Endometrium (tissue), 2 donors: ENCODE results near the gene NAT14.
"Not testable (repeated sequence)": the region's sequence is repeated elsewhere in the genome, so short reads cannot be mapped to it uniquely, and the experiment has no call there.

ENCODE experiments used
- FAIRE-seq: peaks from 2 replicates; lab custom pipeline; 2012; peaks lifted over from hg19 to GRCh38; lab: Jason Lieb, UNC
- donor health status: control.
- donor health status: control.

NAT14 gene

DNA sequence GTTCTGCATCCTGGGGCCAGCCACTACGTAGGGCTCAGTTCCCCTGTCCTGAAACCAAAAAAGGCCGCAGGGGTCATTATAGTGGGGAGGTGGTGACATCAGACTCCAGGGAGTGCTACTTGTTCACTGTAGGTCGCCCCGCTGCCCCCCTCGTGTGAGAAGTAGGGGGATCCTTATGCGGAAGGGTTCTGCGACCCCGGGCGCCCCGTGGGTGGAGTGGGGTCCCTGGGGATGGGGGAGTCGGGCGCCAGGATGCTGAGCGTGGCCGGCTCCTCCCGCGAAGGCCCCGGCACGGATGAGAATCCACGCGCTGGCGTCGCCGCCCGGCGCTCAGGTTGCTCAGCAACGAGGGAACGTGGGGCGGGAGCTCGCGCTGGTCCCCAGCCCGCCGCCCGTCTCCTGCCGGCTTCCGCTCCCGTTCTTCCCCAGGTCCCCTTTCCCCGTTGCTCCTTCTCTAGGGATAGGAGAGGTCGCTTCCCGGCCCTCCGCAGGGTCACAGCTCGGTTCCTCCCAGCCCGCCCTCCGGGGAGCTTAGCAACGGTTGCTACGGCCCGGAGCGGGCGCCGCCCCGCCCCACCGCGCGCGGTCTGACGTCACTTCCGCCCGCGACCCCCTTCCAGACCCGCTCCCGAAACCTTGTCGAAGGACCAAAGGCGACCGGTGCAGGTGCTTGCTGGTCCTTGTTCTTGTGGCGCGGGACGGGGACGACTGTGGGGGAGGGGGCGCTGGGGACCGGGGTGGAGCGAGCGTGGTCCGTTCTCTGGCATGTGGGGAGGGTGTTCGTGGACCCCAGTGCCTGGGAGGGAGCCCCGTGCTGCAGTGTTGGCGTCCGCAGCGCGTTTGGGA lies at the start of gene NAT14:
TSS of gene NAT14 (plus strand) at position 596 of the 846 bp plus-strand sequence. CDS start 521 bp downstream, outside the sequence.
- no peak for FAIRE-seq

GRCh38 chr19:55436847-55437246 lies 48.1 kb upstream of the NAT14 start:
- FAIRE-seq = no peak

GRCh38 chr19:55437410-55437809 lies 47.6 kb upstream of the NAT14 start:
- FAIRE-seq = no peak

GRCh38 chr19:55439052-55439451 lies 45.9 kb upstream of the NAT14 start:
- no peak for FAIRE-seq

GRCh38 chr19:55440411-55441105 lies 44.4 kb upstream of the NAT14 start:
- FAIRE-seq = no peak

GRCh38 chr19:55441319-55441691 lies 43.7 kb upstream of the NAT14 start:
- no peak for FAIRE-seq

GRCh38 chr19:55441692-55442321 lies 43.2 kb upstream of the NAT14 start:
- FAIRE-seq = no peak

DNA sequence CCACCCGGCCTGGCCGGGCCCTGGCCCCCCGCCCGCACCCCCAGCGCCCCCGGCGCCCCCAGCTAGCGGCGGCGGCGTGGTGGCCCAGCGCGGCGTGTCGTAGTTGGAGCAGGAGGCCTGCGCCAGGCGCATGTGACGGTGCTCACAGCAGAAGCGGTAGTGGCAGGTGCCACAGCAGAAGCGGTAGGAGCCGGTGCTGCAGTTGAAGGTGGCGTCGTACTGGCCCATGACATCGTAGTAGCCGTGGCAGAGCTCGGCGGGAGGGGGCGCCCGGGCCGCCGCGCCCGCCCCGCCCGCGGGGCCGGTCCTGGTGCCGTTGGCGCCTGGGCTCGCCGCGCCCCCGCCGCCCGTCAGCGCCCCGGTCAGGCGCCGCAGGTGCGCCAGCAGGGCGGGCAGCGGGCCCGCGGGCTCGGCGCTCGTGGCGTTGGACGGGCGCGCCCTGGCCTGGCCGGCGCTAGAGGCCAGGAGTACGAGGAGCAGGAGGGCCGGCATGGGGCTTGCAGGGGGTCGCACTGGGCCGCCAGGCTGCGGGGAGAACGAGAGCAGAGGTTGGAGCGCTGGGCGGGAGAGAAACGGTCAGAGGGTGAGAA lies 42.5 kb upstream of the NAT14 start:
- no peak for FAIRE-seq

DNA sequence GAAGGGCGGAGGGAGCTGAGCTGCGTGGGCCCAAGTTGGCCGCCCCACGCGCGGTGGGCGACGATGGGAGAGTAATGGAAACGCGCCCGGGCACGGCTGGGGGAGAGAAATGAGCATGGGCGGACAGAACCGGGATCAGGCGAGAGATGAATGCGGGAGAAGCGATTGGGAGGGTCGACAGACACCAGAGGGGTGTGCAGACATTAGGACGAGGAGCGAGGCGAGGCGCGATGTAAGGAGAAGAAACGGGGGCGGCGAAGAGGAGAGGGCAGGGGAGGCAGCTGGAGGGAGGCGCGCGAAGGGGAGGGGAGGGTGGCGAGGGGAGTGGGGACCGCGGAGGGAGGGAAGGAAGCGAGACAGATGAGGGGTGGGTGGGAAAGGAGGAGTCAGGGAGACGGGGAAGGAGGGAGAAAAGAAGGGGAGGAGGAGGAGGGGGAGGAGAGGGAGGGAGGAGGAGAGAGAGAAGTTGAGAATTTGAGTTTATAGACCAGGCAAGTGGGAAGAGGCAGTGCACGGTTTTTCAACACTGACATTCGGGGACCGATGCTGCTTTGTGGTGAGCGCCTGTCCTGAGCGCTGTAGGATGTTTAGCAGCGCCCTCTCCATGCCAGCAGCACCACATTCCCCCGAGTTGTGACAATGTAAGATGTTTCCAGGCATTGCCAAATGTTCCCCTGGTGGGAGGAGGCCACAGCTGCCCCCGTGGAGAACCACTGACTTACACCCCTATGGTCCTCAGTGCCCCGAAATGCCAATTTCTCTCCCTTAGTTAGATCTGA lies 41.8 kb upstream of the NAT14 start, which contains the start of gene SHISA7:
TSS of gene SHISA7 (minus strand) at position 256 of the 779 bp plus-strand sequence. CDS start 437 bp downstream, outside the sequence.
- no peak for FAIRE-seq

GRCh38 chr19:55443824-55444480 lies 41.0 kb upstream of the NAT14 start:
- FAIRE-seq = no peak

DNA sequence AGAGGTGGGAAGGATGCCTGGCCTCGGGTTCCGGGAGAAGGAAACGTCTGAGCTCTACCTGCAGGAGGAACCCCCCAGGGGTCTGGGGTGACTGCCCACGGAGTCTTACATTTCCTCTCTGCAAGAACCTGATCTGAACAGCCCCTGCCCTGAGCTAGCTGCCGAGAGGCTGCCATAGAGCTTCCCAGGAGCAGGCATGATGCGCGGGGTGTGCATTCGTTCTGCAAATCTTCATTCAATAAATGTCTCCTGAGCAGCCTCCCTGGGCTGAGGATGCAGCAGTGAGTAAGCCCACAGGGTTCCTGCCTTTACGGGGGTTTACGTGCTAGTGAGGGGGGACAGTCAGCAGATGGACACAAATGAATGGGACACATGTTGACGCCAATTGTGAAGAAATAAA lies 40.3 kb upstream of the NAT14 start:
- no peak for FAIRE-seq

GRCh38 chr19:55446060-55446459 lies 38.9 kb upstream of the NAT14 start:
- no peak for FAIRE-seq

- no peak for FAIRE-seq
Measured at GRCh38 chr19:55447421-55448174, 37.4 kb upstream of the NAT14 start.

- not testable (repeated sequence) for FAIRE-seq
Measured at GRCh38 chr19:55448175-55448490, 36.9 kb upstream of the NAT14 start.

DNA sequence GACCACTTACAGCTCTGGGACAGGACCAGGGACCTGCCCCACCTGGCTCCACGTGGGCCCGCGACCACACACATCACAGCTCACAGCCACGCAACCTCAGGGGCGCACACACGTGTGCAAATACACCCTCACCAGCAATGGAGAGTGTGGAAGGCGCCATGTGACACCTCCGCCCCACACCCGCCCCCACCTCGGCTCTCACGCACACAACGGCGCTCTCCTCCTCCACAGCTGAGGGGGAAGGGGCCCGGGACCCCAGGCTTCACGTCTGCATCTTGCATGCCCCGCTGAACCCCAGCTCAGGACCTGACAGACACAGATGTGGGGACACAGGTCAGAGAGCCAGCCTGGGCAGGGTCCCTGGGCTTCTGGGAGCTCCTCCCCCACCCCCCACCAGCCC lies 35.5 kb upstream of the NAT14 start:
- no peak for FAIRE-seq

- FAIRE-seq = no peak
Measured at GRCh38 chr19:55451163-55451964, 33.6 kb upstream of the NAT14 start.

- no peak for FAIRE-seq
Measured at GRCh38 chr19:55451965-55452748, 32.8 kb upstream of the NAT14 start.

DNA sequence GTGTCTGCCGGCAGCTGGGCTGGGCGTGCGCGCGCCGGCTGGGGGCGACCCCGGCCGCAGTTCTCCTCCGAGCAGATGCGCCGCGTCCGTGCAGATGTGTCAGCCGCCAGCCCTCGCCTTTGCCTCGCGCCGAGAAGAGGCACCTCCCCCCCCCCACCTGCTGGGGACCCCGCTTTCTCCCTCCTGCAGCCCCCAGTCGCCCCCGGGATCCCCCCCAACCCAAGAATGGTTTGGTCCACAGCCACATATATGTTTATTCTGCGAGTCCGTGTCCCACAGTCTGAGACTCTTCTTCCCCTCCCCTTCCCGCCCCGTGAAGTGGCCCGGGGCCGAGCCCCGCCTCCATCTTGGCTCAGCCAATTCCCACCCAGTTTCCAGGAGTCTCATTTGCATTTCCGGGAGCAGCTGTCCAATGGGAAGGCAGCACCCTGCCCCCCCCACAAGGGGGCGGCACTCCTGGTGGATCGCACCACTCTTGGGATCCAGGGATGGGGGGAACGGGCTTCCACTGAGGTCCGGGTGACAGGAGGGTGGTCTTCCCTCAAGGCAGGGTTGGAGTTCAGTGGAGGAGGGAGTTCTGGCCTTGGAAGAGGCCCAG lies 32.1 kb upstream of the NAT14 start:
- no peak for FAIRE-seq
